ENCODE measurements around the gene EYS. TPM values are rescaled to one million over a fixed set of nuclear protein-coding genes. Genes with fewer than 3 reads are reported as not detected.

EYS gene
- total and polyA plus RNA-seq, 4 donors, result 0.53 to 4.5 (median 2.4) TPM

DNA sequence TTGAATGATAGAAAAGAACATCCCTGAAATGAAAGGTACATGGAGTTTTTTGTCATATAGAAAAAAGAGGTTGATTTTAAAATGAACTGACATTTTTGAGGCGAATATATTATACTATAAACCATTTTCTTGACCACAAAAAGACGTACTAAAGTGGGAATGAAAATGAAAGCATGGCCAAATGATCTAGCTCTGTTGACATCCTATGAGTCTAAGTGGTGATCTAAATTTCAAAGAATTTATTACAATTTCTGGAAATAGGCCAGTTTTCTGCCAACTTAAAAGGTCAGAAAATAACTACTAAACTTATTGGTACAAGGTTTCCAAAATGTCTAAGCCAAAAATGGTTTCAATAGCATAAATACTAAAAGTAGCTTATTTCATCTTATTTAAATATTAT lies 536.8 kb downstream of the EYS start:
- Histone ChIP-seq H3K9me3 (ENCODE audit: control insufficient read depth, insufficient read depth, low read length) (no peaks in the 10 kb centered on the region), H3K4me1 (ENCODE audit: control insufficient read depth, insufficient read depth, low read length) (no peaks in the 10 kb centered on the region), H3K36me3 (ENCODE audit: control insufficient read depth, insufficient read depth, low read length) (no peaks in the 10 kb centered on the region), H3K27ac (ENCODE audit: low read depth, low read length) (no peak overlapping the region), H3K27me3 (ENCODE audit: control insufficient read depth, insufficient read depth, low read length) (no peaks in the 10 kb centered on the region), H3K4me3 (ENCODE audit: low read depth, low read length) (no peak overlapping the region)
- no CpG with 5 or more reads among the region's 2 CpGs for WGBS (ENCODE audit: insufficient coverage)
- no peak for DNase-seq (ENCODE audit: low read depth in 4 of 6, low spot score in 6 of 6)

DNA sequence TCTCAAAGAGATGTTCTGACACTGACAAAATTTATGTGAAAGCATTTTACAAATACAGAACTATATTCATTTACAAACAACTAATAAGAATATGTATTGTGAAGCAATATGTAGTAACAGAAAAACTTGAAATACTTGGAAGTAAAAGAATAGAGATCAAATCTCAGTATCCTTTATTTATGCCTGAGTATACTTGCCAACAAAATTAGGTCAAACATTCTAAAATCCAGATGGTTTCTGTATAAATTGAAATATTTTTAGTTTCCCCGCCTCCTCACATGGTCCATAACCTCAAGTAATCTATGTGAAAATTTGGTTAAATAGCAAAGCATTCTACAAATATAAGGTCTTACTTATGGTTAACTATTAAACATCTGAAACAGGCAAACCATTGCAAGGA lies 545.4 kb downstream of the EYS start:
- H3K9me3 ChIP-seq (ENCODE audit: control insufficient read depth, insufficient read depth, low read length), result no peaks in the 10 kb centered on the region
- DNase-seq (ENCODE audit: low read depth in 4 of 6, low spot score in 6 of 6), result no peak
- no peak overlapping the region for H3K4me3 ChIP-seq (ENCODE audit: low read depth, low read length)
- H3K4me1 ChIP-seq (ENCODE audit: control insufficient read depth, insufficient read depth, low read length), result no peaks in the 10 kb centered on the region
- H3K27me3 ChIP-seq (ENCODE audit: control insufficient read depth, insufficient read depth, low read length), result no peaks in the 10 kb centered on the region
- no peaks in the 10 kb centered on the region for H3K36me3 ChIP-seq (ENCODE audit: control insufficient read depth, insufficient read depth, low read length)
- no peak overlapping the region for H3K27ac ChIP-seq (ENCODE audit: low read depth, low read length)
- WGBS (ENCODE audit: insufficient coverage), result no CpG with 5 or more reads among the region's 1 CpG

DNA sequence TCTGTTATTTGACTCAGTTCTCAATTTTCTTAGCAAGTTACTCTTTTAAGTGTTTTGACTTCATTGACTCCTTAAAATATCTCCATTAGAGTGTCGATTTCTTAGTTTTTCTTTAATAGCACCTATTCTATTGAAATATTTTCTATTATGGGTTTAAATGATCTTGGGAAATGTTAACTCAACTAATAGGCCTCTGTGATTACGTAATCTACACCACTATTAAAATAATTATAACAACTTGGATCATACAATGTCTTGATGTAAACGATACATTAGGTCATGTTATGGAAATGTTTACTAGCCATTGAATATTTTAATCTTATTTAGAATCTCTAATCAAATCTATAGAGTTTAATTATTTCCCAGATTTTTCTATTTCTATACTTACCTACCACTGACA lies 550.0 kb downstream of the EYS start:
- no peaks in the 10 kb centered on the region for H3K36me3 ChIP-seq (ENCODE audit: control insufficient read depth, insufficient read depth, low read length)
- DNase-seq (ENCODE audit: low read depth in 4 of 6, low spot score in 6 of 6), result no peak
- no CpG with 5 or more reads among the region's 3 CpGs for WGBS (ENCODE audit: insufficient coverage)
- H3K27ac ChIP-seq (ENCODE audit: low read depth, low read length), result no peak overlapping the region
- no peak overlapping the region for H3K4me3 ChIP-seq (ENCODE audit: low read depth, low read length)
- H3K9me3 ChIP-seq (ENCODE audit: control insufficient read depth, insufficient read depth, low read length), result no peaks in the 10 kb centered on the region
- no peaks in the 10 kb centered on the region for H3K4me1 ChIP-seq (ENCODE audit: control insufficient read depth, insufficient read depth, low read length)
- no peaks in the 10 kb centered on the region for H3K27me3 ChIP-seq (ENCODE audit: control insufficient read depth, insufficient read depth, low read length)

DNA sequence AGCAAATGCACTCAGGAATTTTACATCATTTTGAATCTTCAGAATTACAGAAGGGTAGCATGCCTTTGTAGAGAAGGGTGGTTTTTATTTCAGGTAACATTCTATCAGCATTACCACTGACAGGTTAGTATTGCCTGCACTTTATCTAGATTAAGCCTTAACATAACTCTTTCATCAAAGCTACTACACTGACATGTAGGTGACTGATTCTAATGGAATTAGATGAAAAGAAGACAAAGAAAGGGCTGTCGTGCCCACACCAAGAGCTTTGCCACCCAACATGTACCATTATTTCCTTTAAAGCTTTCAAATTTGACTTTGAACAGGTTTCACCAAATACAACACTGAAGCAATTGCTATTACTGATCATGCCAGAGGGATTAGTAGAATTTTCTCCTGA lies 551.9 kb downstream of the EYS start:
- no peaks in the 10 kb centered on the region for H3K27me3 ChIP-seq (ENCODE audit: control insufficient read depth, insufficient read depth, low read length)
- H3K36me3 ChIP-seq (ENCODE audit: control insufficient read depth, insufficient read depth, low read length), result no peaks in the 10 kb centered on the region
- no peak overlapping the region for H3K4me3 ChIP-seq (ENCODE audit: low read depth, low read length)
- no peak overlapping the region for H3K27ac ChIP-seq (ENCODE audit: low read depth, low read length)
- no peak for DNase-seq (ENCODE audit: low read depth in 4 of 6, low spot score in 6 of 6)
- no CpG with 5 or more reads among the region's 1 CpG for WGBS (ENCODE audit: insufficient coverage)
- H3K4me1 ChIP-seq (ENCODE audit: control insufficient read depth, insufficient read depth, low read length), result no peaks in the 10 kb centered on the region
- H3K9me3 ChIP-seq (ENCODE audit: control insufficient read depth, insufficient read depth, low read length), result no peaks in the 10 kb centered on the region

DNA sequence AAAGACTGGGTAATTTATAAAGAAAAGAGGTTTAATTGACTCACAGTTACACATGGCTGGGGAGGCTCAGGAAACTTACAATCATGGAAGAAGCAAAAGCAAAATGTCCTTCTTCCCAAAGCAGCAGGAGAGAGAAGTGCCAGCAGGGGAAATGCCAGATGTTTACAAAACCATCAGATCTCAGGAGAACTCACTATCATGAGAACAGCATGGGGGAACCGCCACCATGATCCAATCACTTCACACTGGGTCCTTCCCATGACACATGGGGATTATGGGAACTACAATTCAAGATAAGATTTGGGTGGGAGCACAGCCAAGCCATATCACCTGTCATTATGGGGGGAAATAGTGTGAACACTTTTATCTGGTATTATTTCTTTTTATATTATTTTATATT lies 557.2 kb downstream of the EYS start:
- no peak for DNase-seq (ENCODE audit: low read depth in 4 of 6, low spot score in 6 of 6)
- Histone ChIP-seq H3K9me3 (ENCODE audit: control insufficient read depth, insufficient read depth, low read length) (no peaks in the 10 kb centered on the region), H3K4me3 (ENCODE audit: low read depth, low read length) (no peak overlapping the region), H3K36me3 (ENCODE audit: control insufficient read depth, insufficient read depth, low read length) (no peaks in the 10 kb centered on the region), H3K27me3 (ENCODE audit: control insufficient read depth, insufficient read depth, low read length) (no peaks in the 10 kb centered on the region), H3K27ac (ENCODE audit: low read depth, low read length) (no peak overlapping the region), H3K4me1 (ENCODE audit: control insufficient read depth, insufficient read depth, low read length) (no peaks in the 10 kb centered on the region)
- no CpG with 5 or more reads among the region's 1 CpG for WGBS (ENCODE audit: insufficient coverage)

DNA sequence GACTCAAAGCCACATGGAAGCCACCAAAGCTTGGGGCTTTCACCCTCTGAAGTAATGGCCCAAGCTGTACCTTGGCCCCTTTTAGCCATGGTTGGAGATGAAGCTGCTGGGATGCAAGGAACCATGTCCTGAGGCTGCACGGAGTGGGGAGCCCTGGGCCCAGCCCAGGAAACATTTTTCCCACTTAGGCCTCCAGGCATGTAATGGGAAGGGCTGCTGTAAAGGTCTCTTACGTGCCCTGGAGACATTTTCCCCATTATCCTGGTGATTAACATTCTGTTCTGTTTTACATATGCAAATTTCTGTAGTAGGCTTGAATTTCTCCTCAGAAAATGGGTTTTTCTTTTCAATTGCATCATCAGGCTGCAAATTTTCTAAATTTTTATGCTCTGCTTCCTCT lies 558.2 kb downstream of the EYS start:
- no peaks in the 10 kb centered on the region for H3K4me1 ChIP-seq (ENCODE audit: control insufficient read depth, insufficient read depth, low read length)
- H3K9me3 ChIP-seq (ENCODE audit: control insufficient read depth, insufficient read depth, low read length), result no peaks in the 10 kb centered on the region
- H3K4me3 ChIP-seq (ENCODE audit: low read depth, low read length), result no peak overlapping the region
- no CpG with 5 or more reads among the region's 2 CpGs for WGBS (ENCODE audit: insufficient coverage)
- DNase-seq (ENCODE audit: low read depth in 4 of 6, low spot score in 6 of 6), result no peak
- H3K27ac ChIP-seq (ENCODE audit: low read depth, low read length), result no peak overlapping the region
- no peaks in the 10 kb centered on the region for H3K36me3 ChIP-seq (ENCODE audit: control insufficient read depth, insufficient read depth, low read length)
- H3K27me3 ChIP-seq (ENCODE audit: control insufficient read depth, insufficient read depth, low read length), result no peaks in the 10 kb centered on the region

DNA sequence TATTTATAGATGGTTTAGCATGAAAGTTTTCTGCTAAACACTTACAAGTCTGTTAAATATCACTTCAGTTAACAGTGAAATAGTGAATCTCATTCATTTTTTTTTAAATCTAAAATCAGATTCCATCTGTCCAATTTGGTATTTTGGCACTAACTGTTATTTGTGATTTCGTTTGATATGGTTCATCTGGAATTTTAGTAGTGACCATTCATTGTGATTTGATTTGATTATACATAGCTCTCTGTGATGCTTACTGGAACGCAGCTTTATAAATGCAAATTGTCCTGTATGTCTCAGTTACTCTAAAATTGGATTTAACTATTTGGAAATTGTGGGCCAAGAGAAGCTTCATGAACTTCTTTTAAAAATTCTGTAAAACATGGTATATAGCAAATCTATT lies 571.5 kb downstream of the EYS start:
- no CpG with 5 or more reads among the region's 2 CpGs for WGBS (ENCODE audit: insufficient coverage)
- peak in 1 of 6 donors; percentile 13 for DNase-seq (ENCODE audit: low read depth in 4 of 6, low spot score in 6 of 6)
- no peak overlapping the region for H3K27ac ChIP-seq (ENCODE audit: low read depth, low read length)
- H3K27me3 ChIP-seq (ENCODE audit: control insufficient read depth, insufficient read depth, low read length), result no peaks in the 10 kb centered on the region
- no peak overlapping the region for H3K4me3 ChIP-seq (ENCODE audit: low read depth, low read length)
- no peaks in the 10 kb centered on the region for H3K36me3 ChIP-seq (ENCODE audit: control insufficient read depth, insufficient read depth, low read length)
- H3K9me3 ChIP-seq (ENCODE audit: control insufficient read depth, insufficient read depth, low read length), result no peaks in the 10 kb centered on the region
- no peaks in the 10 kb centered on the region for H3K4me1 ChIP-seq (ENCODE audit: control insufficient read depth, insufficient read depth, low read length)

DNA sequence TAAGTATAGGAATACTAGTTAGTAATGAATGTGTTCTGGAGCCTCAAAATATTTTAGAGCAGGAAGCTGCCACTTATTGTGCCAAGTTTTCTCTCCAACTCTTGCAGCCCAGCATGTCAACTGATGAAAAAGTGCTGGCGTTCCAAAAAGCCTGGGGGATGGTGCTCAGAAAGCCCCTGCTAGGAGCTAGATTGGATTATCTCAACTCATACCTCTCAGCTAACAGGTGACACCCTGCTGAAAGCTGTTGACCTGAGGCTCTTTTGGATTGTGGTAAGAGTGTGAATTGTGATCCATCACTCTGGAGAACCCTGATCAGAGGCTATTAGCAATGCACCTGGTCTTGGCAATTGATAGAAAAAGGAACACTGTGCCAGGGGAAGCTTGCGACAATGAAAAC lies 580.4 kb downstream of the EYS start:
- Histone ChIP-seq H3K36me3 (ENCODE audit: control insufficient read depth, insufficient read depth, low read length) (no peaks in the 10 kb centered on the region), H3K9me3 (ENCODE audit: control insufficient read depth, insufficient read depth, low read length) (no peaks in the 10 kb centered on the region), H3K27me3 (ENCODE audit: control insufficient read depth, insufficient read depth, low read length) (no peaks in the 10 kb centered on the region), H3K4me3 (ENCODE audit: low read depth, low read length) (no peak overlapping the region), H3K4me1 (ENCODE audit: control insufficient read depth, insufficient read depth, low read length) (no peaks in the 10 kb centered on the region), H3K27ac (ENCODE audit: low read depth, low read length) (no peak overlapping the region)
- peak in 2 of 6 donors; percentile 18 to 28 for DNase-seq (ENCODE audit: low read depth in 4 of 6, low spot score in 6 of 6)
- WGBS (ENCODE audit: insufficient coverage), result no CpG with 5 or more reads among the region's 2 CpGs

DNA sequence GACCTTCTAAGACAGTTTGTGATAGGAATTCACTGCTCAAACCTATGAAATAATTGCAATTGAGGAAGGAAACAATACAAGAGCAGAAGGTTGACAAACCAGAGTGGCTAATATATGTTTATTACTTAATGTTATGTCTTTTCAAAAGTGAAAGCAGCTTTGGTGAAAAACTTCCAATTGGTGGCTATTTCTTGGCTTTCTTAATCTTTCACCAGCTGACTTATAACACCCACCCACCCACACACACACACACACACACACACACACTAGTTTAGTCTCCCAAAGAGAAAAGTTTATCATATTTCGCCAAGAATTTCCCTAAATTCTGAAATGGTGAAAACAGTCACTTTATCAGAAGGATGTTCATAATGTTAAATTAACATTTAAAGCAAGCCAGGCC lies 583.5 kb downstream of the EYS start:
- Histone ChIP-seq H3K9me3 (ENCODE audit: control insufficient read depth, insufficient read depth, low read length) (no peaks in the 10 kb centered on the region), H3K36me3 (ENCODE audit: control insufficient read depth, insufficient read depth, low read length) (no peaks in the 10 kb centered on the region), H3K27me3 (ENCODE audit: control insufficient read depth, insufficient read depth, low read length) (no peaks in the 10 kb centered on the region), H3K4me3 (ENCODE audit: low read depth, low read length) (no peak overlapping the region), H3K4me1 (ENCODE audit: control insufficient read depth, insufficient read depth, low read length) (no peaks in the 10 kb centered on the region), H3K27ac (ENCODE audit: low read depth, low read length) (no peak overlapping the region)
- no peak for DNase-seq (ENCODE audit: low read depth in 4 of 6, low spot score in 6 of 6)
- no CpG with 5 or more reads among the region's 1 CpG for WGBS (ENCODE audit: insufficient coverage)

DNA sequence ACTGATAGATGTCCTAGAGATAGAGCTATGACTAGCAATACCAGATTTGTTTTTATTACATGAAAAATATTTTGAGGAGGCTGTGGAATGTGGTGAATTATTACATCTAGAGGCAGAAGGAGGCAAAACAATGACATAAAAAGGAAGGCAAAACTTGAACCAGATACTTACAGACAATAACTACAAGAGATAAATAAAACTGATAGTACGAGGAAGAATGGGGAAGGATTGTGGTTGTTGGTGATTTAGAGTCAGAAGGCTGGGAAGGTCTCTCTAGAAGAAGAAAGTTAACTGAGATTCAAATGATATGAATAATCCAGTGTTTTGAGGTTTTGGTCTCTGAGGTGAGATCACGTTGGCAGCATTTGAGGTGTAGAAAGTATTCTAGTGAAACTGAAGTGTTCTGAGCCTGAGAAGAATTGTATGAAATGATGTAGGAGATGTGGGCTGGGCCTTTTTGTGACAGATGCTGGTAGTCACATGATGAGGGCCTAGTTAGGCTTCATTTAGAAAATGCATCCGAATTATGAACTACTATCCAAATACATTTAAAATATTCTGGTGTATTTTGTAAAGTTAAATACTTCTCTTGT lies 589.1 kb downstream of the EYS start:
- Histone ChIP-seq H3K27me3 (ENCODE audit: control insufficient read depth, insufficient read depth, low read length) (no peaks in the 10 kb centered on the region), H3K36me3 (ENCODE audit: control insufficient read depth, insufficient read depth, low read length) (no peaks in the 10 kb centered on the region), H3K4me1 (ENCODE audit: control insufficient read depth, insufficient read depth, low read length) (no peaks in the 10 kb centered on the region), H3K27ac (ENCODE audit: low read depth, low read length) (no peak overlapping the region), H3K9me3 (ENCODE audit: control insufficient read depth, insufficient read depth, low read length) (no peaks in the 10 kb centered on the region), H3K4me3 (ENCODE audit: low read depth, low read length) (no peak overlapping the region)
- DNase-seq (ENCODE audit: low read depth in 4 of 6, low spot score in 6 of 6), result no peak
- 86% methylated on average over 1 of the region's 3 CpGs for WGBS (ENCODE audit: insufficient coverage)

All from spinal cord (tissue), 10 donors.